NCI-H2081 (cell line): Measurements from ENCODE around the gene RND2.
A peak's percentile ranks its signal among the peaks of the same experiment; 100 is the strongest.

Experiments
- DNase-seq, 2 experiments: peaks; one replicate each; lab custom pipeline; 2025; lab: John Stamatoyannopoulos, UW

RND2 gene

GRCh38 chr17:43006639-43007551, 18.1 kb upstream of the RND2 start, which contains the start of gene IFI35:
IFI35 (plus strand) TSS chr17:43006784; CDS start chr17:43006948, 164 bp downstream.
- DNase-seq: peak; percentile 50 to 82

- no peak for DNase-seq
Measured at GRCh38 chr17:43010667-43011308, 14.2 kb upstream of the RND2 start.

- DNase-seq: no peak
Measured at GRCh38 chr17:43011728-43012472, 13.1 kb upstream of the RND2 start.

GRCh38 chr17:43013296-43013695, 11.7 kb upstream of the RND2 start:
- no peak for DNase-seq

GRCh38 chr17:43014020-43014648, 10.9 kb upstream of the RND2 start:
- DNase-seq: no peak

- no peak for DNase-seq
Measured at GRCh38 chr17:43014649-43015542, 10.1 kb upstream of the RND2 start.

GRCh38 chr17:43015579-43015978, 9.5 kb upstream of the RND2 start:
- no peak for DNase-seq

- DNase-seq: no peak
Measured at GRCh38 chr17:43016216-43016615, 8.8 kb upstream of the RND2 start.

GRCh38 chr17:43018008-43018853, 6.8 kb upstream of the RND2 start:
- peak; percentile 41 to 55 for DNase-seq

- DNase-seq: no peak
Measured at GRCh38 chr17:43018932-43019331, 6.1 kb upstream of the RND2 start.

- no peak for DNase-seq
Measured at GRCh38 chr17:43019418-43019817, 5.6 kb upstream of the RND2 start.

GRCh38 chr17:43020030-43020621, 4.9 kb upstream of the RND2 start:
- no peak for DNase-seq

- DNase-seq: peak; percentile 37 to 51
Measured at GRCh38 chr17:43020789-43021740, 4.0 kb upstream of the RND2 start.

- DNase-seq: peak; percentile 74 to 80
Measured at GRCh38 chr17:43021741-43022512, 3.1 kb upstream of the RND2 start, which contains the start of gene VAT1. VAT1 (minus strand) TSS chr17:43022385; CDS start chr17:43022322, 63 bp downstream.

- DNase-seq: no peak
Measured at GRCh38 chr17:43025290-43025657, 243 bp downstream of the RND2 start.

GRCh38 chr17:43025766-43026537, 921 bp downstream of the RND2 start:
- DNase-seq: no peak

GRCh38 chr17:43026595-43026994, 1.6 kb downstream of the RND2 start:
- no peak for DNase-seq
